Regular cardiac myocyte (primary cell): ENCODE results near the gene SDR39U1. TPM values are rescaled to one million over a fixed set of nuclear protein-coding genes. Genes with fewer than 3 reads are reported as not detected.

Source experiments
- total RNA-seq: library from RNA; depleted of rRNA; stranded (reverse); fragments of >200 nt; gene quantifications from 2 replicates; pipeline ENCODE4 v1.2.3, GENCODE V29; 2014

Gene SDR39U1
- total RNA-seq = 8.2 and 10.4 TPM in 2 replicates

GRCh38 chr14:24442240-24443052, at the start of gene SDR39U1:
TSS of gene SDR39U1 (minus strand) at chr14:24442776. CDS start at chr14:24442769, 7 bp downstream.

GRCh38 chr14:24429395-24430142, 13.0 kb downstream of the SDR39U1 start, which contains the start of the genes CBLN3 and KHNYN:
TSS of gene CBLN3 (minus strand) at chr14:24429668. CDS start at chr14:24429054, 614 bp downstream.
TSS of gene KHNYN (plus strand) at chr14:24429954. CDS start at chr14:24430731, 777 bp downstream.

GRCh38 chr14:24398653-24399446, 43.7 kb downstream of the SDR39U1 start, which contains the start of gene NYNRIN:
TSS of gene NYNRIN (plus strand) at chr14:24399003. CDS start at chr14:24399247, 244 bp downstream.

Other genes with a start within 250 kb of the SDR39U1 start
- gene TM9SF1, start 247.3 kb downstream of the SDR39U1 start, total RNA-seq = 78.4 and 80.1 TPM in 2 replicates
- gene TSSK4, start 237.1 kb downstream of the SDR39U1 start, total RNA-seq = under 0.01 TPM in 1 of 2 replicates, not detected in the other
- gene CHMP4A, start 229.3 kb downstream of the SDR39U1 start, total RNA-seq = 23.4 and 25.1 TPM in 2 replicates
- 15.9 and 18.0 TPM in 2 replicates for gene MDP1, start 226.7 kb downstream of the SDR39U1 start, total RNA-seq
- gene NEDD8, start 210.4 kb downstream of the SDR39U1 start, total RNA-seq = 142 and 224 TPM in 2 replicates
- gene GMPR2, start 209.8 kb downstream of the SDR39U1 start, total RNA-seq = 63.6 and 103 TPM in 2 replicates
- gene TINF2, start 200.2 kb downstream of the SDR39U1 start, total RNA-seq = 48.3 and 58.3 TPM in 2 replicates
- gene TGM1, start 179.6 kb downstream of the SDR39U1 start, total RNA-seq = 0.19 and 0.85 TPM in 2 replicates
- gene RABGGTA, start 171.2 kb downstream of the SDR39U1 start, total RNA-seq = 24.0 and 28.0 TPM in 2 replicates
- 9.0 and 9.9 TPM in 2 replicates for gene DHRS1, start 143.0 kb downstream of the SDR39U1 start, total RNA-seq
- 19.7 and 34.7 TPM in 2 replicates for gene NOP9, start 142.9 kb downstream of the SDR39U1 start, total RNA-seq
- gene CIDEB, start 134.8 kb downstream of the SDR39U1 start, total RNA-seq = 1.5 and 1.7 TPM in 2 replicates
- gene LTB4R2, start 132.6 kb downstream of the SDR39U1 start, total RNA-seq = 1.3 and 3.1 TPM in 2 replicates
- gene LTB4R, start 131.3 kb downstream of the SDR39U1 start, total RNA-seq = 1.5 and 1.7 TPM in 2 replicates
- 5.6 and 15.5 TPM in 2 replicates for gene ADCY4, start 107.7 kb downstream of the SDR39U1 start, total RNA-seq
- gene RIPK3, start 102.8 kb downstream of the SDR39U1 start, total RNA-seq = 0.19 and 0.56 TPM in 2 replicates
- gene NFATC4, start 74.6 kb downstream of the SDR39U1 start, total RNA-seq = 30.3 and 71.0 TPM in 2 replicates
- gene NYNRIN, start 43.8 kb downstream of the SDR39U1 start, total RNA-seq = 3.5 and 6.8 TPM in 2 replicates
- 1.5 and 5.9 TPM in 2 replicates for gene CBLN3, start 13.1 kb downstream of the SDR39U1 start, total RNA-seq
- 45.6 and 53.8 TPM in 2 replicates for gene KHNYN, start 12.8 kb downstream of the SDR39U1 start, total RNA-seq
- not detected in 2 replicates for gene CMA1, start 65.5 kb upstream of the SDR39U1 start, total RNA-seq
- gene CTSG, start 133.5 kb upstream of the SDR39U1 start, total RNA-seq = not detected in 2 replicates
- gene GZMH, start 166.9 kb upstream of the SDR39U1 start, total RNA-seq = not detected in 2 replicates
- not detected in 2 replicates for gene GZMB, start 191.4 kb upstream of the SDR39U1 start, total RNA-seq